ENCODE data around the gene UQCR10.
A peak's percentile ranks its signal among the peaks of the same experiment; 100 is the strongest.
"Not testable (repeated sequence)": the region's sequence is repeated elsewhere in the genome, so short reads cannot be mapped to it uniquely, and the experiment has no call there.

The UQCR10 gene

DNA sequence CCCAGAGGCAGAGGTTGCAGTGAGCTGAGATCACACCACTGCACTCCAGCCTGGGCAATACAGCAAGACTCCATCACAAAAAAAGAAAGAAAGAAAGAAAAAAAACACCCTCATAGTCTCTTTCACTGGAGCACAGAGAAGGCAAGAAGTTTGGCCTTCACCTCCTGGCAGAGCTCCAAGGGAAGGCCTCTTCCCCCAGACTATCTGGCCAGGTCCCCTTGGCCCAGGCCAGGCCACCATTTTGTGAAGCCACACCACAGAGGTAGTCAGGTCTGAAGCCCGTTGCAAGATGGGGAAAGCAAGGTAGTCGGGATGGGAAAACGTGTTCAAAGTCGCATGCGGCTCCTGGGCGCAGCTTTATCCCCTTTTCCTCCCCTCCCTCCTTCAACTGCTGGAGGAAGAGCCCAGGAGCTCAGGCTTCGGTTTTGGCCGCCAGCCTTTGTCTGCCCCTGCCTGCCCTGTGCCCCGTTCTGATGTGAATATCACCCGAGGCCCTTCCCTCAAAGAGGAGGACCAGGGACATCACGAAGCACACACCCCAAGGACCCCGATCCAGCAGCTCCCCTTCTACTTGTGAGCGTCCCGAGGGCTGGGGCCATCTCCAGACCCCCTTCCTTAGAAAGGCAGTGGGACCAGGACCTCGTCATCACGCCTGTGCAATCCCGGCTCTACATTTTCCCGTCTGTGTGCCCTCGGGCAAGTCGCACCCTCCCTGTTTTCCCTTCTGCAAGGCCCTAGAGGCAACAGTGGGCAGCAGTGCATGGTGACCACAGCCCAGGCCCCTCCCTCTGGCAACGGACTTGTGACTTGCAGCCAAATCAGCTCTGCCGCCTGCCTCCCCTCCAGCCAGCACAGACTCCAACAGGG is 29.7 kb upstream of the UQCR10 start:
- DNase-seq = peak; percentile 73

GRCh38 chr22:29738118-29738815 is 28.9 kb upstream of the UQCR10 start:
- no peak for DNase-seq

DNA sequence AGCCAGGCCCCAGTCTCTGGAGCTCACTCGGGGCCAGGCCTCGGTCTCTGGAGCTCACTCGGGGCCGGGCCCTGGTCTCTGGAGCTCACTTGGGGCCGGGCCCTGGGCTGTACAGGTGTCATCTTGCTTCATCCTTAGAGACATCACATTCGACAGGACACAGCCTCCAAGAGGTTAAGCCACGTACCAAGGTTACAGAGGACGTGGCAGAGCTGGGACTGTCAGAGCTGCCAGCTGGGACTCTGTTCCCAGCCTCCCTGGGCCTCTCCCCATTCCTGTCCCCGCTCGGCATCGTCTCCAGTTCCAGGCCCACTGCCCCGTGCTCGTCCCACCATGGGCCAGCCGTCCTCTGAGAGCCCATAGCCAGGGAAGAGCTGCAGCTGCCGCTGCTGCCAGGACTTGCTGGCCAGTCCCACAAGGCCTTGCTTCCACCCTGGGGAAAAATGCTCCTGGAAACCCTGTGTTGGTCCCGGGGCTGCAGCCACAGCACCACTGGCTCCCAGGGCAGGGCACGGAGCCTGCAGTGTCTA is 27.8 kb upstream of the UQCR10 start:
- no peak for DNase-seq

GRCh38 chr22:29740216-29740615 is 27.0 kb upstream of the UQCR10 start:
- no peak for DNase-seq

- DNase-seq = no peak
Observed at GRCh38 chr22:29741926-29742325, 25.2 kb upstream of the UQCR10 start.

GRCh38 chr22:29742326-29742725 is 24.8 kb upstream of the UQCR10 start:
- DNase-seq = no peak

DNA sequence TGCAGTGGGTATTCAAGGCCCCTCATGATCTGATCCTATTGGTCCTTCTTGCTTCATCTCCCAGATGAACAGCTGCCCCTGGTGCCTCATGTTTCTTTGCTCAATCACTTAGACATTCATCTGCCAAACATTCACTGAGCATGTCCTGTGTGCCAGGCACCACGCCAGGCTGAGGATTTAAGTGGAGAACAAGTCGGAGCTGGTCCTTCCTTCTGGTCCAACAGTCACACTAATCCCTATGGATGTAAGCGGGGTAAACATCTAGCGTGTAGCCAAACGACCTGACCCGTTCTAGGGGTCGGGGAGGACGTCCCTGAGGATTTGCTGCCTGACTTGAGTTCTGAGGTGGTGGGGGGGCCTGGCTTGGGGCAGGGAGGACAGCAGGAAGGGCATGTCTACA is 22.3 kb upstream of the UQCR10 start:
- DNase-seq = peak; percentile 70

GRCh38 chr22:29747832-29748231 is 19.3 kb upstream of the UQCR10 start:
- no peak for DNase-seq

DNA sequence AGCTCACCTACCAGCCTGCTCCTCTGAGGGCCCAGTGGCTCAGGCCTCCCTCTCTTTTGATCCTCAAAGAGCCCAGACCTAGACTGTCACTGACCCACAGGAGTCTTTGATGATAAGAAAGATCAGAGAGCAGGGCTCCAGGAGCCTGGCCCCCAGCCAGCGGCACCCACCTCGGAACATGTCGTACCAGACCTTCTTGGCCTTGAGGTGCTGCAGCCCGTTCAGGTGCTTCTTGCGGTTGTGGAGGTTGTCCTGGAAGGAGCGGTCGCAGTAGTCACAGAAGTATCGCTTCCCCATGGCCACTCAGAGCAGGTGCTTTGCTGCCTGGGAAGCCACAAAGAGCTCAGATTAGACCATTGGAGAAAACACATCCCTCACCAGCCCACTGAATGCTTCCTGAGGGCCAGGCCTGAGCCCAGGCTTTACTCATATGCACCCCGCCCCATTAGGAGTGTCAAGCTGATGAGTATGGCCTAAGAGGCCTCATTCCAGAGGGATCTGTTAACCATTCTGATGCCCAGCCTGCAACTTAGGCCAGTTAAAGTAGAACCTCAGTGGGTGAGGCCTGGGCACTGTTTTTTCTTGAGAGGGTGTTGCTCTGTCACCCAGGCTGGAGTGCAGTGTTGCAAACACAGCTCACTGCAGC is 18.8 kb upstream of the UQCR10 start:
- no peak for DNase-seq

- no peak for DNase-seq
Observed at GRCh38 chr22:29750029-29750428, 17.1 kb upstream of the UQCR10 start.

- no peak for DNase-seq
Observed at GRCh38 chr22:29750559-29751538, 16.3 kb upstream of the UQCR10 start.

GRCh38 chr22:29751669-29752068 is 15.5 kb upstream of the UQCR10 start:
- DNase-seq = no peak

DNA sequence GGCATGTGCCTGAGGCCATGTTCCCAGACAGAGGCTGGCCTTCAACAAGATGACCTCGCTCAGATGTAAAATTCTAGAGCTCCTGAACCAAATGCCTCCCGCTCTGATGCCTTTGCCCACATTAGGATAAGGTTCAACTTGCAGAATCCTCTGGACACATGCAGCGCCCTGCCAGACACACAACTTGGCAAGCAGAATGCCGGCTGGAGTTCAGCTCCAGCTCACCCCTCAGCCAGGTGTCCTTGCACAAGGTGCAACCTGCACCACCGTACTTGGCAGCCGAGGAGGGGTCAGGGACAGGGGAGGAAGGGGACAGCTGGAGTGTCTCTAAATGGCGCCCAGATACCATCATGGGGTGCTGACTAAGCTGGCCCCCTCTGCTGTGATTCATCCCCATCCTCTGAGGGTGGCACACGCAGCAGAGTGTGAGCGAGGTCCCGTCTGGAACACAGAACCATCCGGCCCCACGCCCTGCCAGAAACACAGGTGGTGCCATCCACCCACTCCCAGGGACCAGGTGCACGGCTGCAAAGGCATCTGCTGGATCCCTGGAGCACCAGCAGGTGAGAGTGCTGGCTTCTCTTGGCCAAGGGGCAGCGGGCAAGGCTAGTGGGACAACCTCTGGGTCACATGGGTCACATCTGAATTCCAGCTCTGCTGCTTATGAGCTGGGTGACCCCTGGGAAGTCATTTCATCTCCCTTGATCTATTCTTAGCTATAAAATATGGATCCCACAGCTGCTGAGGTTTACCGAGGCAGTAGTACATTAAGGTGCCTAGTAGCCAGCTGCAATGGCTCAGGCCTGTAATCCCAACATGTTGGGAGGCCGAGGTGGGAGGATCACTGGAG is 13.1 kb upstream of the UQCR10 start:
- DNase-seq = no peak

GRCh38 chr22:29754658-29755395 is 12.3 kb upstream of the UQCR10 start:
- not testable (repeated sequence) for DNase-seq

- no peak for DNase-seq
Observed at GRCh38 chr22:29755889-29756288, 11.3 kb upstream of the UQCR10 start.

DNA sequence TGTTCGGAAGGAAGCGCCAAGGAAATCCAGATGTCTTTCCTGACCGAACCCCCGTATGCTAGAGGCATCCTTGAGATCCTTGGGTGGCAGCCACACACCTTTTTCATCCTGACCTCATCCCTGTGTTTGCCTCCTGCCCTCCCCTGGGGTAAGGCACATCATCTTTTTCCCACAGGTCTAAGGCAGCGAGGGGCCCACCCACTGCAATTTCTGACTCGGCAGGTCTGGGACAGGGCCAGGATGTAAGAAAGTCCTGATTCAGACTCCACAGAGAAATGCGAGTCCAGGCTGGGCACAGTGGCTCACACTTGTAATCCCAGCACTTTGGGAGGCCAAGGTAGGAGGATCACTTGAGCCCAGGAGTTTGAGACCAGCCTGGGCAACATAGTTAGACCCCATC is 10.8 kb upstream of the UQCR10 start:
- no peak for DNase-seq

GRCh38 chr22:29757096-29757495 is 10.1 kb upstream of the UQCR10 start:
- DNase-seq = no peak

- no peak for DNase-seq
Observed at GRCh38 chr22:29758068-29758622, 9.0 kb upstream of the UQCR10 start.

DNA sequence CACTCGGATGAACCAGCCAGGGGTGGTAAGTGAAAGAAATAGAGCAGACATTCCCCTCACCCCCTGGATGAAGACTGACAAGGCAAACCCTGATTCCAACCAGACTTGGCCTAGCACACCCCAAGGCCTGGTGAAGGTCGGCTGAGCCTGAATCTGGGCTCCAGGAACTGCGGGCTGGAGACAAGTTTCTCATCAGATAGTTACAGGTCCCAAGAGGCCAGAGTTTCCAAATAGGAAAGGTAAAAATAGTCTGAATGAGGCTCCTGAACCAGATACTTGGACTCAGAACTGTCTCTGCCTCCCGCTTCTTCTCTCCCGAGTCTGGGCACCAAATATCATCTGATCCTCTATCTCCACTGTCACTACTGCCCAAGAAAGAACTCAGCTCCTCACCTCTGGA is 8.2 kb upstream of the UQCR10 start:
- no peak for DNase-seq

GRCh38 chr22:29762263-29762662 is 4.9 kb upstream of the UQCR10 start:
- DNase-seq = no peak

All from femur (tissue), 1 donor.